ES-I3 (cell line): Measurements from ENCODE around the gene GABRG2.
A peak's percentile ranks its signal among the peaks of the same experiment; 100 is the strongest.
"Not testable (repeated sequence)": the region's sequence is repeated elsewhere in the genome, so short reads cannot be mapped to it uniquely, and the experiment has no call there.

Experiments
- H3K36me3 ChIP-seq: 2 replicates; pipeline ENCODE4 v1.6.1; 2013; ENCODE audit warnings: mild to moderate bottlenecking, low read length, control low read depth, moderate library complexity; ENCODE audit not compliant: insufficient read depth
- H3K4me1 ChIP-seq: 2 replicates; pipeline ENCODE4 v1.6.1; 2013; ENCODE audit warnings: mild to moderate bottlenecking, control low read depth, low read length; ENCODE audit not compliant: insufficient read depth
- H3K9ac ChIP-seq: 2 replicates; pipeline ENCODE4 v1.6.1; 2013; ENCODE audit warnings: low read depth, mild to moderate bottlenecking, low read length, moderate library complexity
- H3K9me3 ChIP-seq: 2 replicates; pipeline ENCODE4 v1.6.1; 2013; ENCODE audit warnings: mild to moderate bottlenecking, low read length, moderate library complexity; ENCODE audit not compliant: control insufficient read depth, insufficient read depth

The GABRG2 gene

DNA sequence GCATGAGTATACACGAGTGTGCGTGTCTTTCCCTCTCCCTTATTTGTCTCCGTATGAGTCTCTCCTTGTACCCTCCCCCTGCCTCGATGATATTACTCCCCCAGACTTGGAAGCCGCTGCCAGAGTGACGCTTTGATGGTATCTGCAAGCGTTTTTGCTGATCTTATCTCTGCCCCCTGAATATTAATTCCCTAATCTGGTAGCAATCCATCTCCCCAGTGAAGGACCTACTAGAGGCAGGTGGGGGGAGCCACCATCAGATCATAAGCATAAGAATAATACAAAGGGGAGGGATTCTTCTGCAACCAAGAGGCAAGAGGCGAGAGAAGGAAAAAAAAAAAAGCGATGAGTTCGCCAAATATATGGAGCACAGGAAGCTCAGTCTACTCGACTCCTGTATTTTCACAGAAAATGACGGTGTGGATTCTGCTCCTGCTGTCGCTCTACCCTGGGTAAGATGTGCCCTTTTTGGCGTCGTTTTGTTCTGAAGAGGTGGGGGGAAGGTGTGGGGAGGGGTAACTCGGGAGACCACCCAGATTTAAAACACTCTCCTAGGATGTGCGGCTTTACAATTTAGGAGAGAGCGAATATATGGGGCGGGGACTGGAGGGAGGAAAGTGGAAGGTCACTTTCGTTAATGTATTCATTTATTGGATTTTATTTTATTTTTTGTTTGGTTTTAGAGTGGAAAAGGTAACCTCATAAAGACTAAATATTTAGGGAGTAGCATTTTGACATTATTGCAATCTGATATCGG is at the start of gene GABRG2:
Gene GABRG2 (plus strand): TSS at position 119 of the 757 bp plus-strand sequence. CDS start 227 bp downstream, at position 346.
- peak within 1 kb of the TSS; percentile 66; the same call in 1 of the 2 replicates for H3K9ac ChIP-seq

DNA sequence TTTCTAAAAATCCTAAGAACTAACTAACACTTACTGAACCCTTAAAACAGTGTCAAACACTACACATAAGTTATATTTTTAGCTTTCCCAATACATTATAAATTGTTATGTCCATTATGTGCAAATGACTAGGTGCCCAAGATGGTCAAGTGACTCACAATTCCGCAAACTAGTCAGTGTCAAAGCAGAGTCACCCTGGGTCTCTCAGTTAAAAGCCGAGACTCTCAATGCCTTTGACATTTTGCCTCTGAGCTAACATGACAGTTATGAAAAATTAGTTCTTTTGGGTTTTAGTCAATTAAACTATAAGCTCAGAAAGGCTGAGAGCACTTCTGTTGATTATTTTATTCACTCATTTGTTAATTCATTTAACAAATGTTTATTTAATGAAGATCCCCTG is 42.3 kb upstream of the GABRG2 start:
- Histone ChIP-seq H3K9me3 (no peaks in the 10 kb centered on the region; the same call in 1 of the 2 replicates), H3K36me3 (no peaks in the 10 kb centered on the region), H3K4me1 (peaks cover 4% of the 10 kb centered on the region; the same call in 1 of the 2 replicates), H3K9ac (no peak overlapping the region)

More for the DNA sequence above, at the start of gene GABRG2:
- no peaks in the 10 kb centered on the region for H3K36me3 ChIP-seq
- H3K9me3 ChIP-seq = no peaks in the 10 kb centered on the region
- no peaks in the 10 kb centered on the region for H3K4me1 ChIP-seq

DNA sequence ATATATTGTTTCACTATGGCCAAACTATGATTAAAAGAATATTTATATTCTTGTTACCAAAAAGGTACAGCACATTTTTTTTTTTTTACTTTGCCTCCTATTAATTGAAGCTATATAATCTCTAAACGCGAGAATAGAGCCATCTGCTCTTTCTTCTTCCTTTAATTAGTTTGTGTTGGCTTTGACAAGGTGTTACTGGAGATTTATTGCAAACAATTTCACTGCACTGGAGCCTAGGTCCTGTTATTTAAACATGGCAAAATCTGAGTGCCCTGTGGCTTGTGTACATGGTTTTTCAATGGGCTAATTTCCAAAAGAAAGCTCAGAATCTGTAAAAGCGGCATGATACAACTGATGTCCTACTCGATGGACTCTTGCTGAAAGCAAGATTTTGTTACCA is 40.8 kb upstream of the GABRG2 start:
- peaks cover 4% of the 10 kb centered on the region; the same call in 1 of the 2 replicates for H3K4me1 ChIP-seq
- H3K9me3 ChIP-seq = no peaks in the 10 kb centered on the region; the same call in 1 of the 2 replicates
- H3K9ac ChIP-seq = no peak overlapping the region
- no peaks in the 10 kb centered on the region for H3K36me3 ChIP-seq

DNA sequence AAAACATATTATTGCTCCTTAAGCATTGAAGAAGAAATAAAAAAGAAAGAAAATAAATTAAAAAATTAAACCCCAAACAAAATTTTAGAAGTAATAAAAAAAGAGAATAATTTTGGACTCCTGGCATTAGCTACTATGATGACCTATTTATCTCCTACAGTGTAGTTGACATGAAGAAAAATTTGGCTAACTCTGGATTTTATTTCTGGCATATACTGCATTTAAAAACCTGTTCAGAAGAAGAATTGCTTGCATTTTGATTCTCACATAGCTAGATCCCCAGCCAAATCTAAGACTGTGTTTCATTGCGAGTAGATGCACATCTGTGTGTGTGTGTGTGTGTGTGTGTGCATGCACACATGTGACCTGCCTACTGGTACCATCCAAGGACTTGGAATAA is 30.1 kb upstream of the GABRG2 start:
- Histone ChIP-seq H3K9ac (no peak overlapping the region), H3K9me3 (no peaks in the 10 kb centered on the region), H3K36me3 (no peaks in the 10 kb centered on the region), H3K4me1 (no peaks in the 10 kb centered on the region)

DNA sequence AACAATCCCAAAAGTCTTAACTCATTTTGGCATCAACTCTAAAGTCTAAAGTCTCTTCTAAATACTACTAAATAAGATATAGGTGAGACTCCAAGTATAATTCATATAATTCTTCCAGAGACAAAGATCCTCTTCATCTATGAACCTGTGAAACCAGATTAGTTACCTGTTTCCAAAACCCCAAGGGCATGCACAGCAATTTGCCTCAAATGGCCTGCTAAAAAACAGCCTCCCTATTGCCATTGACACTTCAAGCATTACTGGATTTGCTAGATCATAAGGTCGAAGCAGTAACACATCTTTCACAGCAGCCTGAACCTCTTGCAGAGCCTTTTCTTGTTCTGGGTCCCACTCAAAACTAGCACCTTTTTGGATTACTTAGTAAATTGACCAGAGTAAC is 20.3 kb upstream of the GABRG2 start:
- H3K36me3 ChIP-seq = no peaks in the 10 kb centered on the region
- H3K4me1 ChIP-seq = peaks cover 4% of the 10 kb centered on the region; the same call in 1 of the 2 replicates

DNA sequence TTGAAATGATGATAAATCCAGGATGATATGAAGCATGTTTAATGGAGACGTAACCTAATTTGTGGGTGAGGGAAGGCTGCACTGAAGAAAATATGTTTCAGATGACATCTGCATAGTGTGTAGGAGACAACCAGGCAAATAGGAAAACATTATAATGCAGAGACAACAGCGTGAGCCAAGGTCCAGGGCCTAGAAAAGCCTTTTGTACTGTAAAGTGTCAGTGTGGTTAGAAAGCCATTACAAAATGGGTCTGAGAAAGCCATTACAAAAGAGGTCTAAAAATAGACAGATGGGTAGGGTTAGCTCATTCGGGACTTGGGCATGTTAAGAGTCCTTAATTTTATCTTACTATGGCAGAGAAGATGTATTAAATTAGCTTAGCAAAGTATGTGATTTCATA is 14.9 kb upstream of the GABRG2 start:
- Histone ChIP-seq H3K4me1 (peaks cover 16% of the 10 kb centered on the region), H3K36me3 (no peaks in the 10 kb centered on the region), H3K9ac (no peak overlapping the region), H3K9me3 (no peaks in the 10 kb centered on the region)

More for the DNA sequence above, 20.3 kb upstream of the GABRG2 start:
- no peaks in the 10 kb centered on the region for H3K9me3 ChIP-seq
- no peak overlapping the region for H3K9ac ChIP-seq

DNA sequence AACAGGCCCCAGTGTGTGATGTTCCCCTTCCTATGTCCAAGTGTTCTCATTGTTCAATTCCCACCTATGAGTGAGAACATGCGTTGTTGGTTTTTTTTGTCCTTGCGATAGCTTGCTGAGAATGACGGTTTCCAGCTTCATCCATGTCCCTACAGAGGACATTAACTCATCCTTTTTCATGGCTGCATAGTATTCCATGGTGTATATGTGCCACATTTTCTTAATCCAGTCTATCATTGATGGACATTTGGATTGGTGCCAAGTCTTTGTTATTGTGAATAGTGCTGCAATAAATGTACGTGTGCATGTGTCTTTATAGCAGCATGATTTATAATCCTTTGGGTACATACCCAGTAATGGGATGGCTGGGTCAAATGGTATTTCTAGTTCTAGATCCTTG is 12.5 kb upstream of the GABRG2 start:
- not testable (repeated sequence) for H3K9ac ChIP-seq, H3K9me3 ChIP-seq, H3K36me3 ChIP-seq
- H3K4me1 ChIP-seq = peaks cover 16% of the 10 kb centered on the region

DNA sequence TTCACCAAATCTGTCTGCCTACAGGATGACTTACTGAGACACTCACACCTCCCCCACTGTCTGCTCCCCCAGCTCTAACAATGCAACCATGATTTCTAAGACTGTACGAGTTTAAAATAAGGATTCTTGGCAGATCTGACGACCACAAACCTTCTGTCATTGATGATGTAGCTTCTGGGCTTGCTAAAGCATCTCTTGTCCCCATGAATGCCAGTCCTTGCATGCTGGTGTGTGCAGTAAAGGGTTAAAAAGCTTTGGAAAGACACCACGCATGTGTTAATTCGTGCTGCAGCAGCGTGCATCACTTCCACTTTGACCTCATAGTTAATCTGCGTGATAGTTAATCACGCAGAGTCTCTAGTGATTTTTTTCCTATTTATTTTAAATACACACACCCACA is 411 bp upstream of the GABRG2 start:
- no peaks in the 10 kb centered on the region for H3K9me3 ChIP-seq
- peak overlapping the region; percentile 66; the same call in 1 of the 2 replicates for H3K9ac ChIP-seq
- no peaks in the 10 kb centered on the region for H3K36me3 ChIP-seq
- H3K4me1 ChIP-seq = no peaks in the 10 kb centered on the region

DNA sequence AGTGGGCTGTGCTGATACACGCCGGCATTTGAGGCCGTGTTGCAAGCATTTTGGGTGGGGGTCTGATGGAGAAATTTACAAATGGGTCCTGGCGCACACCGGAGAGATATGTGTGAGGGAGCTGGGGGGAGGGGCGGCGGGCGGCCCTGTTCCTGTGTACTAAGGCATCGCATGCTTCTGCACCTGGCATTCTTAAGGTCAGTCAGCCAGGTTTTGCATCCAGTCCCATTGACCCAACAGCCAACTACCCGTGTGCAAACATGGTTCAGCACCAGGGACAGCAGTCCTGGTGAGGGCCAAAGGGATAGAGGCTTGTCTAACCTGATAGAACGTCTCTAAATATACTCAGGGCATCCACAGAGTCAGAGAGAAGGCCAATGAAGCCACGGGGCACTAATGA is 839 bp downstream of the GABRG2 start:
- Histone ChIP-seq H3K9ac (peak overlapping the region; percentile 66; the same call in 1 of the 2 replicates), H3K9me3 (no peaks in the 10 kb centered on the region), H3K4me1 (no peaks in the 10 kb centered on the region), H3K36me3 (no peaks in the 10 kb centered on the region)

DNA sequence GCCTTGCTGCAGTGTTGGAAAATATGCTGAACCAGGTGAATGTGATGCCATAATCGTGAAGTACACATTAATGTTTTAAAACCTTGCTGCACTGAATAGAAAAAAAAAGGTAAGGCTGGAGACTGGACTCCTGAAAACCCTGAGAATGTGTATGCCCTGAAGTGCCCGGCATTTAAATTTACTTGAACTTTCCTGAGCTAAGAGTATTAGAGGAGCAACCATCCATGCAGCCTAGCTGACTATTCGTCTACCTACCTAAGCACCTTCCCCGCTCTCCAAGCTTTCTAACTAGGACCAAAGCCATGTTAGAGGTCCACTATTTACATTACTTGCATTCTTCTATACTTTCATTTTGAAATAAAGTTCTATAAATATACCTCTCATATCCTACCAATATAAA is 1.4 kb downstream of the GABRG2 start:
- H3K4me1 ChIP-seq = no peaks in the 10 kb centered on the region
- no peak overlapping the region for H3K9ac ChIP-seq
- no peaks in the 10 kb centered on the region for H3K9me3 ChIP-seq
- no peaks in the 10 kb centered on the region for H3K36me3 ChIP-seq

DNA sequence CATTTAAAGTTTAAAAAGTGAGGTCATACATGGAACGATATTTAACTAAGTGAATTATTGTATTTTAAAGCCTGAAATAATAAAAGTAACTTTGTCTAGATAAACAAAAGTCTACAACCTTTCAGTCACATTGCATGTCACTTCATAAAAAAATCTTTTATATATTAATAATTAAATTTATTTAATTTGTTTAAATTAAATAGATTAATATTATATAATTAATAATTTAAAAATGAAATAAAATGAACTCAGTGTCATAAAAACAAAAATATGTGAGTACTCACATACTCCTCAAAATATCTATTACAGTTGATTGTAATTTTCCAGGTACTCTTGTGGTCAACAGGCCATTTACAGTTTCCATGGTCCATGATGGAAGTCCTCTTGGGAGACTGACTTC is 11.2 kb downstream of the GABRG2 start:
- Histone ChIP-seq H3K9ac (no peak overlapping the region), H3K9me3 (no peaks in the 10 kb centered on the region), H3K4me1 (no peaks in the 10 kb centered on the region), H3K36me3 (no peaks in the 10 kb centered on the region)

DNA sequence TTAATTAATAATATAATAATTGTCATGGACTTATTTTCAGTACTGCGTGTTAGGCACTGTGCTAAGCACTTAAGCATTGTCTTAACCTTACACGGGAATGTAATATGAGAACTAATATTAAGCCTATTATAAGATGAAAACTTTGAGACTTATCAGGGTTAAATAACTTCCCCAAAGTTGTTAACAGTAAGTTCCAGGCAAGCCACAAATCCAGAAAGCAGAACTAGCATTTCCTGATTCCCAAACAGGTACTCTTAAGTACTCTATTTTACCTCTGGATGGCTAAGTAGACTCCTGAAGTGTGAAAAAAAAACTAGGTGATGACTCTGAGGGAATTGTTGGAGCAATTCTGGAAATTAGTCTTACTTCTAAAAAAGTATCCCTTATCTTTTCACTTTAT is 23.8 kb downstream of the GABRG2 start:
- 0 out of 2 replicates have a peak, but pooled peaks cover under 1% of the 10 kb centered on the region for H3K4me1 ChIP-seq
- no peaks in the 10 kb centered on the region for H3K36me3 ChIP-seq
- H3K9me3 ChIP-seq = no peaks in the 10 kb centered on the region
- H3K9ac ChIP-seq = no peak overlapping the region

DNA sequence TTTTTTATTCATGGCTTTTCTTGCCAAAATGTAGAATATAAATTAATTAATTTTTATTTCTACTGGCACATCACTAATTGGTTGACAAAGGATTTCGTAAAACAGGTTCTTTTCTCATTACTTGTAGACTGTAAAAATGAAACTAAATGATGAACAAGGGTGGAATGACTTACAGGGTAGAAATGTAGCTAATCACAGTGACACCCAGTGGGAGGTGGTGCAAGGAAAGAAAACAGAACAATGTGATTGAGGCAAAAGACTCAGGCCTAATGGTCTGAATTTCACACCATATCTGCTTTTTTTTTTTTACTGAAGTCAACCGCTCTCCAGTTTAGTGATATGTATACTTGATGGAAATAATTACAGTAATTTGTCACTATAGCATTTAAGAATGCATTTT is 28.9 kb downstream of the GABRG2 start:
- Histone ChIP-seq H3K4me1 (peaks cover 17% of the 10 kb centered on the region), H3K9me3 (no peaks in the 10 kb centered on the region), H3K9ac (no peak overlapping the region)

DNA sequence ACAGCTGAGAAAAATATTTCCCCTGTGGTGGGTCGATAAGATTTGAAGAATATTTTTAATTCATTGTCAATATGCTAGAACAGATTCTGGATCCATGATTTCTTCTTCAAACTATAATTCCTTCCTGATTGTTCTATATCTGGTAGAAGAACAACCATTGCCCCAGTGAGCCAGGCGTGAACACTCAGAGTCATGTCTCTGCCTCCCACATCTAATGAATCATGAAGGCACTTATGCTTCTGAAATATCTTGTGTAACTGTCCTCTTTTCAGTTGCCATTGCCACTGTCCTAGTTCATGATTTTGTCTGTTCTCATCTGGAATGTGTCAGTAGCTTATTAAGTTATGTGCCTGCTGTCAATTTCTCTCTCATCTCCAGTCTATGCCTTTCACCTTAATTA is 40.0 kb downstream of the GABRG2 start:
- Histone ChIP-seq H3K36me3 (no peaks in the 10 kb centered on the region), H3K9ac (no peak overlapping the region), H3K9me3 (no peaks in the 10 kb centered on the region), H3K4me1 (peaks cover 10% of the 10 kb centered on the region; the same call in 1 of the 2 replicates)

More for the DNA sequence above, 28.9 kb downstream of the GABRG2 start:
- H3K36me3 ChIP-seq = no peaks in the 10 kb centered on the region

DNA sequence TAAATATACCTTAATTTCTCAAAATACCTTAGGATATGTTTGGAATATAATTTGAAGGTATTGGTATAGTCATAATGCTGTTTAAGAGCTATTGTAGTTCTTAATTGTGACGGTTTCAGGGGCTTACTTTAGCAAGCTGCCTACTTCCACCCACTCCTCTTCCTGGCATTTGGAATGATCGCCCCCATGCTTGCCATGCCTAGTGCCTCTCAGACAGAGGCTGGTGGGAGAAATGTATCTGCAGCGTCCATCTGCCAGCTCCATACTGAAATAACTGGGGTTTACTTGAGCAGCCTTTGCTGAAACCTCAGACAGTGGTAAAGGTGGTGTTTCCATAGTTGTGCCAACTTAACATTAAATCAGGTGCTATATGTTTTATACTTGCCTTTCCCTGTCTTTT is 52.2 kb downstream of the GABRG2 start:
- Histone ChIP-seq H3K9me3 (0 out of 2 replicates have a peak, but pooled peaks cover 5% of the 10 kb centered on the region), H3K4me1 (no peaks in the 10 kb centered on the region; the same call in 1 of the 2 replicates), H3K36me3 (no peaks in the 10 kb centered on the region), H3K9ac (no peak overlapping the region)
